NOMO-1 treated with DMSO at 0.1 percent for 48 hours (cell line): ENCODE results near the gene PDE9A.

Experiments used
- DNase-seq: peaks from one replicate; lab custom pipeline; 2025; ENCODE audit not compliant: unreplicated experiment; lab: John Stamatoyannopoulos, UW

Gene PDE9A

GRCh38 chr21:42753804-42754203, 100.4 kb downstream of the PDE9A start:
- no peak for DNase-seq

- no peak for DNase-seq
Observed at GRCh38 chr21:42754270-42754933, 101.0 kb downstream of the PDE9A start.

DNA sequence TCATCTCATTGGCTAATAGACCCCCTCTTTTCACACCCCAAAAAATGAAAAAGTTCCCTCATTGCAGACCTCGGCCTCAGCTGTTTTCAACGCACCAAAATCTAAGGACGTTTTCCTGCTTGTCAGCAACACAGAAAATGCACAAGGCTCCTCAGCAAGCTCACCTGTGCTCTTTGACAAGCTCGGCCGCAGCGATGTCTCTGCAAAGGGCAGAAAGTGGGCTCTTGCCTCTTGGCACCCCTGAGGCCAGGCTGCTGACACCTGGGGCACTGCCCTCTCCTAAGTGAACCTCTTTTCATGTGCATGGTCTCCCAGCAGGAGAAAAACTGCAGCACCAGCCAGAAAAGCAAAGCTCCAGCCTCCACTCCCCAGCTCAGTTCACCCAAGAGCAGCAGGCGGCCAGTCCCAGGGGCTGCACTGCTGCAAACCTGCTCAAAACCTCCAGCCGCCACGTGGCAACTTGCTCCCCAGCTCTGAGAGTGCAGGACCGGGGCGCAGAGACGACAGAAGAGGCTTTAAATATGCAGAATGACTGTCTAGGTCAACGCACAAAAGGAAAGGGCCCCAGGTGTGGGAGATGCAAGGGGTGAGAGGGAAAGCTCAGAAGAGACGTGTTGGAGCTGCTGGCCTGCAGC, 101.7 kb downstream of the PDE9A start:
- DNase-seq: no peak

DNA sequence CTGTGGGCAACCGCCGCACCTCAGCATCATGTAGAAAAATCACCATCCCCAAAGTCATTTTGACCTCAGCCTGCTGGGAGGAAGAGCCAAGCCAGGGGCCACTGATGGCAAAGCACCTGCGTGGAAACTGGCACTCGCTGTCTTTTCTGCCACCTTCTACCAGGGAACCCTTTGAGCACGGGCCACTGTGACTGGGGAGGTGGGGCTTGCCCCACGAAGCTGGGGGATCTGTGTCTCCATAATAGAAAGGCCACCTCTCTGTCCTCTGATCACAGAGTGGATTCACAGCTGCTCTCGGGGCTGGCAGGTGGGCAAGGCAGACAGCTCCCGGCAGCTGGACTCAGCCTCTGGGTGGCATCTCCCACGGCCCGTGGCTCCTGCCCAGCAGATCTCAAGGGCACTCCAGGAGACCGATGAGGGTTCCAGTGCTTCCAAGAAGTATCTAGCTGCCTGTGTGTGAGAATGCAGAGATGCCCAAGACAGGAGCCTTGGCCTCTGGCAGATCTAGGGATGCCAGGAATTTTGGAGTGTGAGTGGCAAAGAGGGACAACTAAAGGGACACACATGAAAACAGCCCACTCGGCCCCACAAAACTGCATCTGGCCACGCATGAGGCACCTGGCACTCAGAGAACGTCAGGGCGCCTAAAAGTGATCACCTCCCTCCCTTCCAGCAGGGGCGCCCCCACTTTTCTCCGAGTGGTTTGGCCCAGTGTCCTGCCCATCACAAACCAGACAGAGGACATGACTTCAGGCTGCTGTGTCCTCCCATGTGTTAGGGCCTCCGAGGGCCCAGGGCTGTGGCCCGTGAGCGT, 102.6 kb downstream of the PDE9A start:
- no peak for DNase-seq

GRCh38 chr21:42756580-42757250, 103.3 kb downstream of the PDE9A start:
- no peak for DNase-seq

- no peak for DNase-seq
Observed at GRCh38 chr21:42757422-42757821, 104.0 kb downstream of the PDE9A start.

GRCh38 chr21:42757826-42758655, 104.6 kb downstream of the PDE9A start:
- no peak for DNase-seq

DNA sequence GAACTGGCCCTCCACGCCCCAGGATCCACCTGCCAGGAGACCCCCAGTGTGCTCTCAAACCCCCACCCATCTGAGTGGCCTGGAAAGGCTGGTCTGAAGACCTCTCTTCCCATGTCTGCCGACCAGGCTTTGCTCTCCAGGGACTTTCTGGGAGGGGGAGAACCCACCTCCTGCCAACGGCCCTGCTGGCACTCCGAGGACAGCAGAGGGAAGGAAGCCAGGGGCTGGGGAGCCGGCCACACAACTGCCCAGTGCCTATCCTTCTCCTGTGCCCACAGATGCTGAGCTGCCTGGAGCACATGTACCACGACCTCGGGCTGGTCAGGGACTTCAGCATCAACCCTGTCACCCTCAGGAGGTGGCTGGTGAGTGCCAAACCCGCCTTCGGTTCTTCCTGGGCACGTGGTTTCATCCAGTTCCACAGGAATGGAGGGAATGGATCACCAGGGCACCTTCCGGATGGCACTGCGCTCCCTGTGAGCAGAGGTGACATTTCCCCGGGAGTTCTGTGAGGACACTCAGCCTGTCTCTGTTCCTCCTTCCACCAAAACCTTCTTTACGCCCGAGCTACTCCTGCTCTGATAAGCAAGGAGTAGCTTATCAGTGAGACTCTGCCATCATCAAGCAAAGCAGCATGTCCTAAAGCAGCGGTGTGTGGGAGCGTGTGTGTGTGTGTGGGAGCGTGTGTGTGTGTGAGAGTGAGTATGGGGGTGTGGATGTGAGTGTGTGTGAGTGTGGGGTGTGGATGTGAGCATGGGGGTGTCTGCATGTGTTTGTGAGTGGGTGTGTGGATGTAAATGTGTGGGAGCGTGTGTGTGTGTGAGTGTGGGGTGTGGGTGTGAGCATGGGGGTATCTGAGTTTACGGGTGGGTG, 105.5 kb downstream of the PDE9A start:
- DNase-seq: no peak

DNA sequence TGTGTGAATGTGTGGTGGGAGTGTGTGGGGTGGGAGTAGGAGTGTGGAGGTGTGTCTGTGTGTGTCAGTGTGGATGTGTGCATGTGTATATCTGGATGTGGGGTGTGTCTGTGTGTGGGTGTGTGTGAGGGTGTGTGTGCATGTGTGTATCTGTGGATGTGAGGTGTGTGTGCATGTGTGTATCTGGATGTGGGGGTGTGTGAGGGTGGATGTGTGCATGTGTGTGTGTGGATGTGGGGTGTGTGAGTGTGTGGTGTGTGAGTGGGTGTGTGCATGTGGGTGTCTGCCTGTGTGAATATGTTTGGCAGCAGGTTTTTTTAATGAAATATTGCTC, 106.1 kb downstream of the PDE9A start:
- no peak for DNase-seq

DNA sequence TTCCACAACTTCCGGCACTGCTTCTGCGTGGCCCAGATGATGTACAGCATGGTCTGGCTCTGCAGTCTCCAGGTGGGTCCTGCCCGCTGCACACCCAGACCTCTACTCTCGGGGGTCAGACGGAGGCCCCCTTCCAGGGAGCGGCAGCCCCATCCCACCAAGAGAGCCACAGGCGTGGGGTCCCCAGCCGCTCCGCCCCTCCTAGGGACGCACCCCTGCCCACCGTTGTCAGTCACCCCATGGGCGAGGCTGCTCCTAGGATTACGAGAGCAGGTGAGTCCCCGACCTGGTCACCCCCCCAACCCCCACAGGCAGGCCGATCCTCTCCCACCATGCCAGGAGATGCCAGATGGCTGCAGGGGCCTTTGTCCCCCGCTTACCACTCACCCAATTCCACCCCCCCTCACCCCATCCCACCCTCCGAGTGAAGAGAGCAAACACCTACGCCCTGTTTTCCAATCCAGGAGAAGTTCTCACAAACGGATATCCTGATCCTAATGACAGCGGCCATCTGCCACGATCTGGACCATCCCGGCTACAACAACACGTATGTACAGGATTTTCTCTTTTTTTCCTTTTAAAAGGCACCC, 107.0 kb downstream of the PDE9A start:
- DNase-seq: no peak

DNA sequence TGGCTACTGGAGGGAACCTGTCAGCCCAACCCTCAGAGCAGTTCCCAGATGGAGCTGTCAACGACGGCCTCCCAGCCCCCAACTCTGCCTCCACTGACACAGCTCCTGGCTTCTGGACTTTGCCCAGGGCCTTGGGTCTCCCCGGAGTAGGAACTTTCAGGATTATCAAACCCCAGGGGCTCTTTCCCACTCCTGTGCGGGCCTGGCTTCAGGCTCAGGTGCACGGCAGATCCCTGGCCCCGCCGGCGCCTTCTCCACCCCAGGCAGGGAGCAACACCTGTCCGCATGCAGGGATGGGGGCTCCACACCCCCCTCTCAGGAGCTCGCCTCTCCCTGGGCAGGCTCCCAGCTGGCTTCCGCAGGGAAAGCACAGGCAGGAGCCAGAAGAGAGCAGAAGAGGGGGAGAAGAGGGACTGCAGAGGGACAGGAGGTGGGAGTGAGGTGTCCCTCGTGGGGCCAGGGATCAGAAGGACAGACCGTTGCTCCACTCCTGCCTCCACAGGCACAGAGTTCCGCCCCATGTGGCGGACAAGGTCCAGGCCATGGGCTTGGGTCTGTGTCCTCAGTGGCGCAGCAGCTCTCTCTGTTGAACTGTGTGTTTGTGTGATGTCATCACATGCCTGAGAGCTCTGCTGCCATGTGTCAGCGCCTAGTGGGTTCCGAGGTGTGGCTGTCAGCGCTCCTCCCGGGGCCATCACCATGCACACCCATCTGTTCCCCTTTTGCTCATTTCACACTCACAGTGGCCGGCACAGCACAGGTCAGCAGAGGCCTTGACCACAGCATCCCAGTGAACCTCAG, 107.7 kb downstream of the PDE9A start:
- no peak for DNase-seq

GRCh38 chr21:42761776-42762335, 108.4 kb downstream of the PDE9A start:
- no peak for DNase-seq

GRCh38 chr21:42763581-42764442, 110.4 kb downstream of the PDE9A start:
- DNase-seq: peak; percentile 7

DNA sequence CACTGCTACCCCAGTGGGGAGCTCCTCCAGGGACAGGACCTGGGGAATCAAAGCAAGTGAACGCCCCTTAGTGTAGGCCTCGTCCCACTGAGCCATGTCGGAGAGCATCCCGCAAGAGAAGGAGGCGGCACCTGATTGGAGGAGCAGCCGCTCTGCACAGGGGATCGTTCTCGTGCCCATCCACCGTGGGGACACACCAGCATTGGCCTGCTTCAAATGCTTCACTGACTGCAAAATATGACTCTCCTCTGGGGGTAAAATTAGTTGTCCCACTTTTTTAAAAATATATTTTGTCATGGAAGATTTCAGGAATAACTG, 111.0 kb downstream of the PDE9A start:
- DNase-seq: no peak

- no peak for DNase-seq
Observed at GRCh38 chr21:42764883-42765282, 111.5 kb downstream of the PDE9A start.

DNA sequence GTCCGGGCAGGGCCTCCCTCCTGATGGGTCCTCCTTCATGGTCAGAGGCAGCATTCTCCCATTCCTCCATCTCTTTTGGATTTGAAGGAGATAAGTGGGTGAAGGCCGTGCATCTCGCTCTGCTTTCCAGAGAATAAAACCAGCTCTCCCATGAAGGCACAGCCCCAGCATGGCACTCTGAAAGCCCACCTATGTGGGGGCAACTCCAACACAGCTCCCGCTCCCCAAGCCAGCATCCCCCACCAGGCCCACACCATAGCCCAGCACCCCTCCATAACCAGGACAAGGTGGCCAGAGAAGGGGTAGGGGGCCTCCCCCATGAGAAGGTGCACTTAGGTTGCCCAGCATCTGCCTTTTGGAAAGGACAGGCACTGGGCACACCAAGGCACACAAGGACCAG, 112.2 kb downstream of the PDE9A start:
- no peak for DNase-seq

- no peak for DNase-seq
Observed at GRCh38 chr21:42766739-42767560, 113.5 kb downstream of the PDE9A start.
